Loucy (cell line): ENCODE results near the gene NSUN2.

Source experiments
- H2AFZ ChIP-seq: fragments of 200-600 bp; sonication (generic); 2 replicates; pipeline ENCODE4 v1.6.0; 2016; ENCODE audit warnings: antibody characterized with exemption, mild to moderate bottlenecking, low read length, moderate library complexity
- H3F3A ChIP-seq: fragments of 200-600 bp; 2 replicates; pipeline ENCODE4 v1.6.0; 2016; ENCODE audit warnings: antibody characterized with exemption, low read depth, mild to moderate bottlenecking
- H3K27me3 ChIP-seq: fragments of 200-600 bp; sonication (generic); 2 replicates; pipeline ENCODE4 v1.6.1; 2014; ENCODE audit warnings: low read length, mild to moderate bottlenecking; ENCODE audit not compliant: insufficient read depth, poor library complexity, severe bottlenecking
- H3K36me3 ChIP-seq: fragments of 200-600 bp; sonication (generic); 2 replicates; pipeline ENCODE4 v1.6.1; 2016; ENCODE audit warnings: low read length; ENCODE audit not compliant: insufficient read depth
- H3K4me1 ChIP-seq: fragments of 200-600 bp; sonication (generic); 2 replicates; pipeline ENCODE4 v1.5.1; 2014; ENCODE audit warnings: low read length, mild to moderate bottlenecking; ENCODE audit not compliant: insufficient read depth, poor library complexity, severe bottlenecking
- H3K4me2 ChIP-seq: fragments of 200-600 bp; sonication (generic); 2 replicates; pipeline ENCODE4 v1.6.0; 2014; ENCODE audit warnings: antibody characterized with exemption, low read length, low read depth, mild to moderate bottlenecking; ENCODE audit not compliant: poor library complexity, severe bottlenecking
- H3K4me3 ChIP-seq: fragments of 200-600 bp; sonication (generic); 2 replicates; pipeline ENCODE4 v1.5.1; 2014; ENCODE audit warnings: low read length, mild to moderate bottlenecking, mixed read lengths; ENCODE audit not compliant: poor library complexity, severe bottlenecking
- H3K79me2 ChIP-seq: fragments of 200-600 bp; sonication (generic); 2 replicates; pipeline ENCODE4 v1.6.1; 2014; ENCODE audit warnings: low read length; ENCODE audit not compliant: insufficient read depth
- H3K9ac ChIP-seq: fragments of 200-600 bp; sonication (generic); 2 replicates; pipeline ENCODE4 v1.6.0; 2014; ENCODE audit warnings: mild to moderate bottlenecking, low read depth, low read length, moderate library complexity; ENCODE audit not compliant: poor library complexity, severe bottlenecking
- H3K9me2 ChIP-seq: fragments of 200-600 bp; sonication (generic); replicated peaks from 2 replicates; pipeline ENCODE4 v1.6.1; 2016; ENCODE audit warnings: low read depth, low read length, mixed read lengths
- H3K9me3 ChIP-seq: fragments of 200-600 bp; sonication (generic); 2 replicates; pipeline ENCODE4 v1.6.1; 2014; ENCODE audit warnings: mild to moderate bottlenecking, antibody characterized with exemption, low read length, low read depth; ENCODE audit not compliant: insufficient read depth
- H4K20me1 ChIP-seq: fragments of 200-600 bp; sonication (generic); 2 replicates; pipeline ENCODE4 v1.6.0; 2014; ENCODE audit warnings: antibody characterized with exemption, low read length, mild to moderate bottlenecking; ENCODE audit not compliant: insufficient read depth, poor library complexity, severe bottlenecking
- EZH2phosphoT487 ChIP-seq: fragments of 200-600 bp; IDR thresholded peaks from 2 replicates; pipeline ENCODE4 v1.6.1; 2018; ENCODE audit warnings: antibody characterized with exemption, mild to moderate bottlenecking, moderate library complexity, borderline replicate concordance
- TF ChIP-seq, protein P1 (sequence below): fragments of 200-600 bp; sonication (generic); conservative IDR thresholded peaks from 2 replicates; pipeline ENCODE4 v1.5.1; 2014; ENCODE audit warnings: mild to moderate bottlenecking, antibody characterized with exemption, low read length

The NSUN2 gene

DNA sequence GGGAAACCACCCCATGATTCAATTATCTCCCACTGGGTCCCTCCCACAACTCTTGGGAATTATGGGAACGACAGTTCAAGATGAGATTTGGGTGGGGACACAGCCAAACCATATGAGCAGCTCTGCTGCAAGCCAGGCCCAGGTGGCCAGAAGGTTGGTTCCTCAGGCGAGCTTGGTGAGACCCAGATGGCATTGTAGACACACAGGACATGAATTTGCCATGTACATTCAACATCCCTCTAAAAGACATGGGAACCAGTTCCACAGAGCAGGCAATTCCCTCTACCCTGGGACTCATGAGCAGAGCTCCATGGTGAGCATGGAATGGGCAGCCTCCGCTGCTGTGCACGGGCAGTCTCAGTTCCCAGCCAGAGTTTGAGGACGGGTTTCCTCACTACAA is 53.3 kb downstream of the NSUN2 start:
- no peaks in the 10 kb centered on the region for H3K4me1 ChIP-seq
- no peak overlapping the region for H2AFZ ChIP-seq
- H3K9me2 ChIP-seq = no peaks in the 10 kb centered on the region
- H3K9ac ChIP-seq = no peak overlapping the region
- H4K20me1 ChIP-seq = no peaks in the 10 kb centered on the region
- no peak overlapping the region for H3K4me2 ChIP-seq
- no peak overlapping the region for H3K4me3 ChIP-seq
- no peak for TF ChIP-seq EZH2phosphoT487
- TF ChIP-seq, protein P1, sequence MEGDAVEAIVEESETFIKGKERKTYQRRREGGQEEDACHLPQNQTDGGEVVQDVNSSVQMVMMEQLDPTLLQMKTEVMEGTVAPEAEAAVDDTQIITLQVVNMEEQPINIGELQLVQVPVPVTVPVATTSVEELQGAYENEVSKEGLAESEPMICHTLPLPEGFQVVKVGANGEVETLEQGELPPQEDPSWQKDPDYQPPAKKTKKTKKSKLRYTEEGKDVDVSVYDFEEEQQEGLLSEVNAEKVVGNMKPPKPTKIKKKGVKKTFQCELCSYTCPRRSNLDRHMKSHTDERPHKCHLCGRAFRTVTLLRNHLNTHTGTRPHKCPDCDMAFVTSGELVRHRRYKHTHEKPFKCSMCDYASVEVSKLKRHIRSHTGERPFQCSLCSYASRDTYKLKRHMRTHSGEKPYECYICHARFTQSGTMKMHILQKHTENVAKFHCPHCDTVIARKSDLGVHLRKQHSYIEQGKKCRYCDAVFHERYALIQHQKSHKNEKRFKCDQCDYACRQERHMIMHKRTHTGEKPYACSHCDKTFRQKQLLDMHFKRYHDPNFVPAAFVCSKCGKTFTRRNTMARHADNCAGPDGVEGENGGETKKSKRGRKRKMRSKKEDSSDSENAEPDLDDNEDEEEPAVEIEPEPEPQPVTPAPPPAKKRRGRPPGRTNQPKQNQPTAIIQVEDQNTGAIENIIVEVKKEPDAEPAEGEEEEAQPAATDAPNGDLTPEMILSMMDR = no peak
- no peaks in the 10 kb centered on the region for H3K36me3 ChIP-seq
- no peaks in the 10 kb centered on the region for H3K79me2 ChIP-seq
- H3K27me3 ChIP-seq = no peaks in the 10 kb centered on the region
- H3F3A ChIP-seq = no peaks in the 10 kb centered on the region
- no peaks in the 10 kb centered on the region for H3K9me3 ChIP-seq

DNA sequence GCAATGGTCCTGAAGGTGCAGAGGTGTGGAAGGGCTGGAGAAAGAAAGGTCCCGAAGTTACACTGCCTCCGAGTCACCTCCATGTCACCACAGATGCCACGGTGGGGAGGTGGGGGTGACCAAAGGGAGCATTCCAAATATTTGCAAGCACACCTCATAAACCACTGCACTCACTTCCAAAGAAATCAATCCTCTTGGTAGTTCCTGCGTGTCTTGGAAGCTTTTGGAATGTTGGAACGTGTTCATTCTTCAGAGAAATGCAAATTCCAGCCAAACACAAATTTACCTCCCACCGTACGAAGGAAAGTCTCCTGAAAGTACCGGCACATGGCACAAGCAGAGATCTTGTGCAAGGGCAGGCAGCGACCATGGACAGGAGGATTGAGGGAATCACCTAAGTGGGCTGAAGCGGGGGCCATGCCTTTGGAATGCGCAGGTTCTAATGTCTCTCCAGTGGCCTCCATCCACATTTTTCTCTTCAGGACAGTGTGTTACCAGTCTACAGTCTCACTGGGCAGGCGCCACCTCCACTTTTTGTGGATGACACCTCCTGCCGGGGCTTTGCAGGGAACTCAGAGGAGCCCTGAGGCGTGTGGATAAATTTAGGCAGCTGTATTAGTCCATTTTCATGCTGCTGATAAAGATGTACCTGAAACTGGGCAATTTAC is 54.0 kb downstream of the NSUN2 start:
- TF ChIP-seq, protein P1 = no peak
- TF ChIP-seq EZH2phosphoT487 = no peak
- H3K4me3 ChIP-seq = no peak overlapping the region
- no peaks in the 10 kb centered on the region for H3K9me2 ChIP-seq
- H3K9me3 ChIP-seq = no peaks in the 10 kb centered on the region
- no peaks in the 10 kb centered on the region for H3K27me3 ChIP-seq
- H2AFZ ChIP-seq = no peak overlapping the region
- H3K79me2 ChIP-seq = no peaks in the 10 kb centered on the region
- H3K36me3 ChIP-seq = no peaks in the 10 kb centered on the region
- no peak overlapping the region for H3K4me2 ChIP-seq
- no peaks in the 10 kb centered on the region for H3K4me1 ChIP-seq
- no peaks in the 10 kb centered on the region for H3F3A ChIP-seq
- H3K9ac ChIP-seq = no peak overlapping the region
- no peaks in the 10 kb centered on the region for H4K20me1 ChIP-seq

DNA sequence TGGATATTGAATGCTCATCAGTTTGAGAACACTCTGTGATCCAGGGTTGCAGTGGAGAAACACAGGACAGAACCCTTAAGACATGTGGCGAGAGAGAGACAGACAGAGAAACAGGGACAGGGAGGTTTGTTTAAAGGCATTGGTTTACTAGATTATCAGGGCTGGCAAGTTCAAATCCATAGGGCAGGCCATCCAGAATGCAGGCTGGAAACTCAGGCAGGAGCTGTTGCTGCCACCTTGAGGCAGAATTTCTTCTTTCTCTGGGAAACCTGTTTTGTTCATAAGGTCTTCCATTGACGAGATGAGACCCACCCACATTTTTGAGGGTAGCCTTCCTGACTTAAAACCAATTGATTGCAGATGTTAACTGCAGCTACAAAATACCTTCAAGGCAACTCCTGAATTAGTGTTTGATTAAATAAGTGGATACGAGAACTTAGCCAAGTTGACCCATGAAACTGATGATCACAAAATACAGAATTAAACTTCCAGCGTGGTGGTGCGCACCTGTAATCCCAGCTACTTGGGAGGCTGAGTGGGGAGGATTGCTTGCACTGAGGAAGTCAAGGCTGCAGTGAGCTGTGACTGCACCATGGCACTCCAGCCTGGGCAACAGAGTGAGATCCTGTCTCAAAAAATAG is 55.9 kb downstream of the NSUN2 start:
- Histone ChIP-seq H3F3A (no peaks in the 10 kb centered on the region), H3K9ac (no peak overlapping the region), H3K4me3 (no peak overlapping the region), H3K9me3 (no peaks in the 10 kb centered on the region), H4K20me1 (no peaks in the 10 kb centered on the region), H3K4me1 (no peaks in the 10 kb centered on the region), H3K27me3 (no peaks in the 10 kb centered on the region), H3K36me3 (no peaks in the 10 kb centered on the region), H3K79me2 (no peaks in the 10 kb centered on the region), H3K9me2 (no peaks in the 10 kb centered on the region), H2AFZ (no peak overlapping the region), H3K4me2 (no peak overlapping the region)
- TF ChIP-seq EZH2phosphoT487 = no peak
- TF ChIP-seq, protein P1 = peak; percentile 67
